HG03432 (cell line): Measurements from ENCODE around the gene GIGYF2.
"Not testable (repeated sequence)": the region's sequence is repeated elsewhere in the genome, so short reads cannot be mapped to it uniquely, and the experiment has no call there.

Source experiments
- ATAC-seq: cut with Tn5 transposase; IDR thresholded peaks from one replicate; pipeline ENCODE4 v1.9.1; 2021; ENCODE audit warnings: mild to moderate bottlenecking, moderate library complexity; ENCODE audit not compliant: unreplicated experiment

The GIGYF2 gene

GRCh38 chr2:232689152-232689910, 7.8 kb upstream of the GIGYF2 start:
- ATAC-seq = no peak

- ATAC-seq = not testable (repeated sequence)
Observed at GRCh38 chr2:232691117-232691516, 6.0 kb upstream of the GIGYF2 start.

GRCh38 chr2:232693344-232693743, 3.8 kb upstream of the GIGYF2 start:
- ATAC-seq = no peak

- ATAC-seq = no peak
Observed at GRCh38 chr2:232696609-232697058, 497 bp upstream of the GIGYF2 start.

GRCh38 chr2:232697807-232698110, 628 bp downstream of the GIGYF2 start:
- ATAC-seq = peak; percentile 39

GRCh38 chr2:232698556-232699091, 1.5 kb downstream of the GIGYF2 start:
- no peak for ATAC-seq

GRCh38 chr2:232699110-232699509, 2.0 kb downstream of the GIGYF2 start:
- no peak for ATAC-seq

- ATAC-seq = no peak
Observed at GRCh38 chr2:232700154-232700553, 3.0 kb downstream of the GIGYF2 start.

- no peak for ATAC-seq
Observed at GRCh38 chr2:232707076-232707475, 9.9 kb downstream of the GIGYF2 start.

- ATAC-seq = no peak
Observed at GRCh38 chr2:232713505-232713904, 16.4 kb downstream of the GIGYF2 start.

- ATAC-seq = no peak
Observed at GRCh38 chr2:232714969-232715368, 17.8 kb downstream of the GIGYF2 start.

GRCh38 chr2:232720056-232720455, 22.9 kb downstream of the GIGYF2 start:
- ATAC-seq = not testable (repeated sequence)

- ATAC-seq = no peak
Observed at GRCh38 chr2:232721261-232721660, 24.1 kb downstream of the GIGYF2 start.

- no peak for ATAC-seq
Observed at GRCh38 chr2:232721882-232722281, 24.8 kb downstream of the GIGYF2 start.

- no peak for ATAC-seq
Observed at GRCh38 chr2:232723027-232723426, 25.9 kb downstream of the GIGYF2 start.

- ATAC-seq = no peak
Observed at GRCh38 chr2:232728785-232729184, 31.7 kb downstream of the GIGYF2 start.

GRCh38 chr2:232731470-232731869, 34.3 kb downstream of the GIGYF2 start:
- ATAC-seq = no peak

GRCh38 chr2:232741294-232741693, 44.2 kb downstream of the GIGYF2 start:
- ATAC-seq = no peak

GRCh38 chr2:232741972-232742371, 44.8 kb downstream of the GIGYF2 start:
- no peak for ATAC-seq

GRCh38 chr2:232744963-232745362, 47.8 kb downstream of the GIGYF2 start:
- no peak for ATAC-seq

GRCh38 chr2:232748038-232748437, 50.9 kb downstream of the GIGYF2 start:
- ATAC-seq = no peak

- ATAC-seq = no peak
Observed at GRCh38 chr2:232749331-232749730, 52.2 kb downstream of the GIGYF2 start.
